Stimulated activated CD8-positive, alpha-beta memory T cell treated with anti-CD3 and anti-CD28 coated beads, Interleukin-4, amount 100 ng/mL, for 1 hour (primary cell): Measurements from ENCODE around the gene GADD45G.

Experiments
- DNase-seq, 2 donors: peaks; one replicate each; pipeline ENCODE4 v3.0.0-alpha.2; 2020; ENCODE audit warnings: low read depth in 2 of 2, low spot score in 1 of 2

GADD45G gene

GRCh38 chr9:89608641-89609335 lies 4.0 kb downstream of the GADD45G start:
- DNase-seq: no peak

- no peak for DNase-seq
Observed at GRCh38 chr9:89609426-89610006, 4.7 kb downstream of the GADD45G start.

- no peak for DNase-seq
Observed at GRCh38 chr9:89610391-89610925, 5.6 kb downstream of the GADD45G start.

GRCh38 chr9:89611425-89611824 lies 6.6 kb downstream of the GADD45G start:
- no peak for DNase-seq

GRCh38 chr9:89612566-89613278 lies 7.9 kb downstream of the GADD45G start:
- DNase-seq: no peak

- DNase-seq: no peak
Observed at GRCh38 chr9:89613912-89614892, 9.4 kb downstream of the GADD45G start.

GRCh38 chr9:89615661-89616060 lies 10.8 kb downstream of the GADD45G start:
- no peak for DNase-seq

GRCh38 chr9:89616411-89616810 lies 11.6 kb downstream of the GADD45G start:
- no peak for DNase-seq

GRCh38 chr9:89617978-89618377 lies 13.2 kb downstream of the GADD45G start:
- no peak for DNase-seq

GRCh38 chr9:89619019-89619418 lies 14.2 kb downstream of the GADD45G start:
- no peak for DNase-seq

- no peak for DNase-seq
Observed at GRCh38 chr9:89619424-89620138, 14.8 kb downstream of the GADD45G start.

- DNase-seq: no peak
Observed at GRCh38 chr9:89621031-89621430, 16.2 kb downstream of the GADD45G start.

GRCh38 chr9:89621676-89622075 lies 16.9 kb downstream of the GADD45G start:
- DNase-seq: no peak

- DNase-seq: no peak
Observed at GRCh38 chr9:89622933-89623861, 18.4 kb downstream of the GADD45G start.

- no peak for DNase-seq
Observed at GRCh38 chr9:89623925-89624420, 19.2 kb downstream of the GADD45G start.

GRCh38 chr9:89625721-89626687 lies 21.2 kb downstream of the GADD45G start:
- DNase-seq: no peak

GRCh38 chr9:89626741-89627265 lies 22.0 kb downstream of the GADD45G start:
- no peak for DNase-seq

- no peak for DNase-seq
Observed at GRCh38 chr9:89628601-89629000, 23.8 kb downstream of the GADD45G start.
